ENCODE measurements around the gene EPHB1. TPM values are rescaled to one million over a fixed set of nuclear protein-coding genes. Genes with fewer than 3 reads are reported as not detected.

Gene EPHB1
- polyA plus RNA-seq, 3 donors = 0.06 to 0.55 TPM; not detected in 1

DNA sequence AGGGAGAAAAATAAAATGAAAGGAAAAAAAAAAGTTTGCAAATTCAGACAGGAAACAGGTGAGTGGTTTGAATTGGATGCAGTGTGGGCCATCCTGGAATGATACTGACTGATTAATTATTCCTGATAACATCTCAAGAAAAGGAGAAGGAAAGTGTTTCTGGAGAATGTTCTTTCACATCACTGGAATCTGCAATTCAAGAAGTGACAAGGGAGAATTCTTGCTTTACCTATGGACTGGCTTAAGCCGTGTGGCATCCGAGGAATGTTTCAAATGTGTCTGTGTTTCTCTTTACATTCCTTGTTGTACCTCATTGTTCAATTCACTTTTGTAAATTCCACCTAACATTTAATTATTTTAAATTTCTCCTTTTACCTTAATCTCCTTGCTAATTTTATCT, 465.0 kb downstream of the EPHB1 start:
- no peaks in the 10 kb centered on the region for H3K79me2 ChIP-seq (ENCODE audit: insufficient read depth, low read length)
- H3K9ac ChIP-seq (ENCODE audit: insufficient read depth, low read length, poor library complexity, severe bottlenecking) = no peak overlapping the region
- no CpG with 5 or more reads among the region's 2 CpGs for whole genome bisulfite sequencing (ENCODE audit: insufficient coverage)
- H3K4me1 ChIP-seq (ENCODE audit: control insufficient read depth in 1 of 2, insufficient read depth in 2 of 2, low read length in 2 of 2) = no peaks in the 10 kb centered on the region
- no peaks in the 10 kb centered on the region for H3K36me3 Mint-ChIP-seq
- H3K4me3 Mint-ChIP-seq = no peak overlapping the region
- H3K4me2 ChIP-seq (replicated peaks; ENCODE audit: extremely low read depth, low read length, poor library complexity, severe bottlenecking) = no peak overlapping the region
- no peaks in the 10 kb centered on the region for H3K4me1 Mint-ChIP-seq
- H4K20me1 ChIP-seq (ENCODE audit: insufficient read depth, low read length) = no peaks in the 10 kb centered on the region
- TF ChIP-seq CTCF (IDR thresholded peaks at IDR 0.05) = no peak
- no peak overlapping the region for H3K27ac ChIP-seq (ENCODE audit: low read depth in 1 of 2, low read length in 2 of 2)
- H3K9me3 Mint-ChIP-seq = peaks cover 0 to 11% (median 7%) of the 10 kb centered on the region in 7 donors
- H2AFZ ChIP-seq (ENCODE audit: insufficient read depth, low read depth, low read length, poor library complexity, severe bottlenecking) = no peak overlapping the region
- no peak overlapping the region for H3K4me3 ChIP-seq (replicated peaks in 1 of 3; ENCODE audit: low read depth in 2 of 3, low read length in 3 of 3)
- H3K27me3 ChIP-seq (ENCODE audit: control insufficient read depth in 2 of 2, insufficient read depth in 2 of 2, low read length in 2 of 2) = no peaks in the 10 kb centered on the region
- no peaks in the 10 kb centered on the region for H3K9me3 ChIP-seq (replicated peaks in 1 of 2; ENCODE audit: control insufficient read depth in 1 of 2, insufficient read depth in 1 of 2, low read length in 2 of 2)
- no peak for DNase-seq
- H3K27me3 Mint-ChIP-seq (ENCODE audit: low read depth in 3 of 3) = peaks cover 2 to 5% (median 3%) of the 10 kb centered on the region in 3 donors
- H3K36me3 ChIP-seq (replicated peaks in 1 of 2; ENCODE audit: control insufficient read depth in 1 of 2, insufficient read depth in 2 of 2, low read length in 2 of 2) = no peaks in the 10 kb centered on the region
- intact Hi-C loops (cut with micrococcal nuclease) = no loop called here
- H3K27ac Mint-ChIP-seq = no peak overlapping the region

- Histone ChIP-seq H3K27me3 (ENCODE audit: control insufficient read depth in 2 of 2, insufficient read depth in 2 of 2, low read length in 2 of 2) (no peaks in the 10 kb centered on the region), H3K4me1 (ENCODE audit: control insufficient read depth in 1 of 2, insufficient read depth in 2 of 2, low read length in 2 of 2) (no peaks in the 10 kb centered on the region), H3K4me3 (replicated peaks in 1 of 3; ENCODE audit: low read depth in 2 of 3, low read length in 3 of 3) (no peak overlapping the region), H3K9ac (ENCODE audit: insufficient read depth, low read length, poor library complexity, severe bottlenecking) (no peak overlapping the region), H3K27ac (ENCODE audit: low read depth in 1 of 2, low read length in 2 of 2) (no peak overlapping the region), H2AFZ (ENCODE audit: insufficient read depth, low read depth, low read length, poor library complexity, severe bottlenecking) (no peak overlapping the region), H4K20me1 (ENCODE audit: insufficient read depth, low read length) (no peaks in the 10 kb centered on the region), H3K79me2 (ENCODE audit: insufficient read depth, low read length) (no peaks in the 10 kb centered on the region), H3K9me3 (replicated peaks in 1 of 2; ENCODE audit: control insufficient read depth in 1 of 2, insufficient read depth in 1 of 2, low read length in 2 of 2) (no peaks in the 10 kb centered on the region), H3K36me3 (replicated peaks in 1 of 2; ENCODE audit: control insufficient read depth in 1 of 2, insufficient read depth in 2 of 2, low read length in 2 of 2) (no peaks in the 10 kb centered on the region), H3K4me2 (replicated peaks; ENCODE audit: extremely low read depth, low read length, poor library complexity, severe bottlenecking) (no peak overlapping the region)
- no peak overlapping the region for H3K4me3 Mint-ChIP-seq
- WGBS (ENCODE audit: insufficient coverage) = 92% methylated on average over 2 of the region's 6 CpGs
- H3K27me3 Mint-ChIP-seq (ENCODE audit: low read depth in 3 of 3) = peaks cover 3 to 9% (median 4%) of the 10 kb centered on the region in 3 donors
- no peak for DNase-seq
- no peaks in the 10 kb centered on the region for H3K36me3 Mint-ChIP-seq
- no peak for TF ChIP-seq CTCF (IDR thresholded peaks at IDR 0.05)
- intact Hi-C loops (cut with micrococcal nuclease) = no loop called here
- H3K9me3 Mint-ChIP-seq = peaks cover 0 to 9% (median 6%) of the 10 kb centered on the region in 7 donors
- H3K4me1 Mint-ChIP-seq = no peaks in the 10 kb centered on the region
- no peak overlapping the region for H3K27ac Mint-ChIP-seq
These were observed 466.2 kb downstream of the EPHB1 start for GRCh38 chr3:135261214-135261775.
